HG03045 (cell line): Measurements from ENCODE around the gene TCAP.
"Not testable (repeated sequence)": the region's sequence is repeated elsewhere in the genome, so short reads cannot be mapped to it uniquely, and the experiment has no call there.

Source experiments
- ATAC-seq: cut with Tn5 transposase; IDR thresholded peaks from one replicate; pipeline ENCODE4 v1.9.1; 2021; ENCODE audit warnings: mild to moderate bottlenecking, moderate library complexity; ENCODE audit not compliant: unreplicated experiment

Gene TCAP

GRCh38 chr17:39677542-39678339 lies 12.6 kb downstream of the TCAP start:
- ATAC-seq, result no peak

- no peak for ATAC-seq
Measured at GRCh38 chr17:39678340-39679116, 13.4 kb downstream of the TCAP start.

- ATAC-seq, result no peak
Measured at GRCh38 chr17:39679521-39680192, 14.5 kb downstream of the TCAP start.

- ATAC-seq, result no peak
Measured at GRCh38 chr17:39683295-39683939, 18.3 kb downstream of the TCAP start.

GRCh38 chr17:39684369-39685192 lies 19.4 kb downstream of the TCAP start:
- ATAC-seq, result no peak

DNA sequence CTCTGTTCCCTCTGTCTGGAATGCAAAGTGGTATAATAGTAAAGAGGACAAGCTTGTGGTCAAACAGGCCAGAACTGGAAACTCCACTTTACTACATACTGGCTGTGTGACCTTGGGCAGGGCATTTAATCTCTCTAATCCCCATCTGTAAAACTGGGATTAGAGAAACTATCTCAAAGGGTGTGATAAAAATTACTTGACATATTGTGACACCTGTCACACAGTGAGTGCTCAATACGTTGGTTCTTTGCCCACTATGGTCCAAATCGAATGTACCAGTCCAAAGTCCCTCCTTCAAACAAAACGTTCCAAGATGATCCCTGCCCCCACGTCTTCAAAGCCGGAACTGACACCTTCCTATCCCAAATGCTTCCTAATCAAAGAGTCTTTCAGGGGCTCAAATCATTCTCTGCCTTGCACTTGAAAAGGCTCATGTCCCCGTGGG lies 22.0 kb downstream of the TCAP start:
- ATAC-seq, result no peak

DNA sequence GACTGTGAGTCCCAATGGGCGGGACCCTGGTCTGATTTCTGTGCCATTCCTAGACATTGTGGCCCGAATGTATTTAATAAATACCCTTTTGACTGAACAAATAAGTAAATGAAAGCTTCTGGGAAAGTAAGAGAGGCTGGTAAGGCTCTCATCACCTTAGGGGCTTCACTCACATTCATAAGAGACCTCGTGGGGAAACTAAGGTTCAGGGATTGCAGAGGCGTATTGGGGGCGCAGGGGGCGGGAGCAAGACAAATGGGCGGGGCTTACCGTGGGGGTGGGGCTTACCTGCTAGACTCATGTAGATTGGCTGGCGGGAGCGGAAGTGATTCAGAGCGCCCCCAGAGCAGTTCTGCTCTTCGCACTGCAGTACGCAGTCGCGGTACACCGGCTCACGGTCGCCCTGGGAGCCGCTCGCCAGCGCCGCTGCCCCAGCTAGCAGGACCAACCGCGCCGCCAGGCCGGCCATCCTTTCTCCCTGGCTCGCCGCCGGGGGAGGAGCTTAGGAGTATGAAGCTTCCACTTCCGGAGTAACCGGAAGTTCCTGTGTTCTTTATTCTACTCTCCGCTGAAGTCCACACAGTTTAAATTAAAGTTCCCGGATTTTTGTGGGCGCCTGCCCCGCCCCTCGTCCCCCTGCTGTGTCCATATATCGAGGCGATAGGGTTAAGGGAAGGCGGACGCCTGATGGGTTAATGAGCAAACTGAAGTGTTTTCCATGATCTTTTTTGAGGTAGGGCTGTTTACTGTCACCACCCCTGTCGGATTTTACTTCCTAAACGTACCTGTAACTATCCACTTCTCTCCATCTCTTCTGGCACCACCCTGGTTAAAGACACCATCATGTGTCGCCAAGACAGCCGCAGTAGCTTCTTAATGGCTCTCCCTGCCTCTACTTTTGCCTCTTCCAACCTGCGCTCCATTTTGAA lies 22.7 kb downstream of the TCAP start, which contains the start of gene PGAP3:
TSS of gene PGAP3 (minus strand) at position 512 of the 929 bp plus-strand sequence. CDS start at position 469, 43 bp downstream.
- ATAC-seq, result peak; percentile 74

- ATAC-seq, result no peak
Measured at GRCh38 chr17:39688475-39688835, 23.3 kb downstream of the TCAP start.

DNA sequence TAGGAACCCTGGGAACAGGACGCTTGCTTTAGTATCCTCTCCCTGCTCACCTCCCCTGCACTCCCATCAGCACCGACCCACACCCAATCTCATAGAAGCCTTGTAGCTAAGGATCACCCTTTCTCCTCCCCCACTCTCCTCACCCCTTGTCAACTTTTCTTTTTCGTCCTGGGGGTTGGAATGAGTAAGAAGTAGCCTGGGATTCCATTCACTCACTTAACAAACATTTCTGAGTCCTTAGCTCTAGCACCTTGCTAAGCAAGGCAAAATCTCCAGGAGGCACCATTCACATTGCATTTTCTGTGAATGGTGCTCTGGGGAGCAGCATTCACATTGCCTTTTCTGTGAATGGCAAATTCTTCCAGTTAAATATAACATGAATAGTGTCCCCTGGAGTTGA lies 23.8 kb downstream of the TCAP start:
- no peak for ATAC-seq

DNA sequence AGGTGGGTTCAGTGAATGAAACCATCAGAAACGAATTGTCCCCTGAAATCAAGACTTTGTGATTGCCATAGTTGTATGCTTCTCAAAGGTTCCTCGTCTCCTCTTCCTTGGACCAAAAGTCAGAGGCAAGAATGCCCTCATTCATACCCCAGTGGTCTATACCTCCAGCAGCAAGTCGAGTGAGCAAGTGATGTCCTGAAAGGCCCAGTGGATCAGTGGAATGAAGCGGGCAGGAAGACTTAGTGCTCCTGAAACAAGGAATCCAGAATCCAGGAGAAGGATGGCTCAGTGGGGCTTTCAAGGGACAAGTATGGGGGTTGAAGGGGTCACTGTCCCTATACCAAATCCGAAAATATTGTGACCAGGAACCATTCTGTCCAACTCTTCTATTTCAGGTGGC lies 29.4 kb downstream of the TCAP start:
- no peak for ATAC-seq

DNA sequence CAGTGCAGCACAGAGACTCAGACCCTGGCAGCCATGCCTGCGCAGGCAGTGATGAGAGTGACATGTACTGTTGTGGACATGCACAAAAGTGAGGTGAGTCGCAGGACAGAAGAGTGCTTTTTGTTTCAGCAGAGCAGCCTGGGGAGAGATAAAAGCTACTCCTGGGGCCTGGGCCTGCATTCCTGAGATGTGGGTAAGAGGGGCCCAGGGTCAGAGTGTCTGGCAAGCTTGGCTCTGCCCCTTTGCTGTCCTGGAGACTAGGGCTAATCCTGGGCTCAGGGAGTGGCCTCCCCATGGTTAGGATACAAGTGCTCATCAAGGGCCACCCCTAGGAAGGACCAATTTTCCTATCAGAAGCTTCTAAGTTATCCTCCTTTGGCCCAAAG lies 29.9 kb downstream of the TCAP start:
- ATAC-seq, result no peak

DNA sequence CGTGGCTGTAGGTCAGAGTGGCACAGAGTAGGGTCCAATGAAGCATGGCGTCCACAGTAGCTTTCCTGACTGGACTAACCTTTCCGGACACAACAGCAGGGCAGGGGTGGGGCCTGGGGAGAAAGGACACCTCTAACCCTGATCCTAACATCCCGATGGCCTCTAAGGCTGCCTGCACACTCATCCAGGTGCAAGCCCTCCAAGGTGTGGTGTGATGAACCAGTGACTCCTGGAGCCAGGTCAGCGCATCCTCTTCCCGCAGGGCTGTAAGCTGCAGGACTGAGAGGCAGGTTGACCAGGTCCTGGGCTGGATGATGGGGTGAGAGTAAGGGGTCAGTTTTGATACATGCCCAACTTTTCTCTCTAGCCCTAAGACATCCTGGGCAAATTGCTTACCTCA lies 31.6 kb downstream of the TCAP start:
- no peak for ATAC-seq

GRCh38 chr17:39697961-39698360 lies 32.8 kb downstream of the TCAP start:
- no peak for ATAC-seq

DNA sequence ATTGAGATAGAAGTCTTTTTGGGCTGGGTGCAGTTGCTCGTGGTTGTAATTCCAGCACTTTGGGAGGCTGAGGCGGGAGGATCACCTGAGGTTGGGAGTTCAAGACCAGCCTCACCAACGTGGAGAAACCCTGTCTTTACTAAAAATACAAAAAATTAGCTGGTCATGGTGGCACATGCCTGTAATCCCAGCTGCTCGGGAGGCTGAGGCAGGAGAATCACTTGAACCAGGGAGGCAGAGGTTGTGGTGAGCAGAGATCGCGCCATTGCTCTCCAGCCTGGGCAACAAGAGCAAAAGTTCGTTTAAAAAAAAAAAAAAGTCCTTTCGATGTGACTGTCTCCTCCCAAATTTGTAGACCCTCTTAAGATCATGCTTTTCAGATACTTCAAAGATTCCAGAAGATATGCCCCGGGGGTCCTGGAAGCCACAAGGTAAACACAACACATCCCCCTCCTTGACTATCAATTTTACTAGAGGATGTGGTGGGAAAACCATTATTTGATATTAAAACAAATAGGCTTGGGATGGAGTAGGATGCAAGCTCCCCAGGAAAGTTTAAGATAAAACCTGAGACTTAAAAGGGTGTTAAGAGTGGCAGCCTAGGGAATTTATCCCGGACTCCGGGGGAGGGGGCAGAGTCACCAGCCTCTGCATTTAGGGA lies 34.1 kb downstream of the TCAP start:
- ATAC-seq, result not testable (repeated sequence)

DNA sequence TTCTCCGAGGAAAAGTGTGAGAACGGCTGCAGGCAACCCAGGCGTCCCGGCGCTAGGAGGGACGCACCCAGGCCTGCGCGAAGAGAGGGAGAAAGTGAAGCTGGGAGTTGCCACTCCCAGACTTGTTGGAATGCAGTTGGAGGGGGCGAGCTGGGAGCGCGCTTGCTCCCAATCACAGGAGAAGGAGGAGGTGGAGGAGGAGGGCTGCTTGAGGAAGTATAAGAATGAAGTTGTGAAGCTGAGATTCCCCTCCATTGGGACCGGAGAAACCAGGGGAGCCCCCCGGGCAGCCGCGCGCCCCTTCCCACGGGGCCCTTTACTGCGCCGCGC lies 34.6 kb downstream of the TCAP start, which contains the start of gene ERBB2:
TSS of gene ERBB2 (plus strand) at position 247 of the 330 bp plus-strand sequence. CDS start 175 bp downstream, outside the sequence.
- ATAC-seq, result no peak

GRCh38 chr17:39700148-39700987 lies 35.2 kb downstream of the TCAP start:
- no peak for ATAC-seq

DNA sequence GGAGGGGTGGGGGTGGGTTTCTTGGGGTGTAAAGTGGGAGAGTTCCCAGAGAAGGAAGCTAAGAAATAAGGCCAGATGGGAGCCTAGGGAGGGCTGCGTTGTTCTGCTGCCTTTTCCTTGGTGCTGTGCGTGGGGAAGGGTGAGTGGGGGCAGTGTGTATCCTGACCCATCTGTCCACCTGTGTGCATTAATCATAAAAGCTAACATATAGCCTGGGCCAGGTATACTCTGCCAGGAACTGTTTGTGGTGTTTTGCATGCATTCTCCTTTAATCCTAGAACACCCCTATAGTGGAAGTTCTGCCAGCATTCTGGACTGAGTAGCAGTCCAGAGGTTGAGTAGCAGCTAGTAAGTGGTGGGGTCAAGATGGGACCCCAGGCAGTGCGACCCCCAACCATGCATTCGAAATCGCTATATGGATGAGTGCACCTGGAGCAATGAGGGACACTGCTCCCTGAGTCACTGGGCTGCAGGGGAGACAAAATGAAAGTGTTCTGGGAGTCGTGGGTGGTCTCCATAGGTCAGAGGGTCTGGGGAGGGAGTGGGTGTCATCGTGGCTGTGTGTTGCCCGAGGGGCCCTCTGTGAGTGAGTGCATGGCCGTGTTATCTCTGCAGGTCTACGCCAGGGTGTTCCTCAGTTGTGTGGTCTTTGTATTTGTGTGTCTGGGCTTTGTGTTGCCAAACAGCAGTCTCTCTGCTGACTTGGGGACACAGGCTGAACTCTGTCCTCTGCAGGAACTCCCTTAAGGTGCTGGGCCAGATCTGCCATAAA lies 36.0 kb downstream of the TCAP start:
- no peak for ATAC-seq
